OCI-LY1 (cell line): Measurements from ENCODE around the gene AP2S1.

Experiments
- EZH2 ChIP-seq: fragments of 200-600 bp; sonication (generic), shearing (Covaris generic); IDR thresholded peaks from 2 replicates; pipeline ENCODE4 v1.8.0; 2017; ENCODE audit warnings: borderline replicate concordance, mixed run types, mild to moderate bottlenecking, antibody characterized with exemption, low read length, moderate library complexity, mixed read lengths
- TF ChIP-seq, protein P1 (sequence below): fragments of 200-600 bp; sonication (generic), shearing (Covaris generic); IDR thresholded peaks from 2 replicates; pipeline ENCODE4 v1.5.1; 2017; ENCODE audit warnings: mild to moderate bottlenecking, antibody characterized with exemption, low read length, moderate library complexity, mixed read lengths

DNA sequence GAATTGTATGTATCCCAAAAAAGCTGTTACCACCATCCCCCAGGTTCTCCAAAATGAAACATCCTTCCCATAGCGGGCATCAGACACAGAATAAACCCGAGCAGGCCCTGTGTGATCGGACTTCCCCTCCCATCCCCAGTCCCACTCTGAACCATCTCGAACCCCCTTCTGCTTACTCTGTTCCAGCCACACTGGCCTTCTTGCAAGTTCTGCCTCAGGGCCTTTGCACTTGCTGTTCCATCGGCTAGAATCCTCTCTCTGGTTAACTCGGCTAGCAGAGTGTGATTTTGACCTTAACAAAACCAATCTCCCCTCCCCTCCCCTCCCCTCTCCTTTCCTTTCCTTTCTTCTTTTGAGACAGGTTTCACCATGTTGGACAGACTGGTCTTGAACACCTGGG is 15.7 kb downstream of the AP2S1 start:
- TF ChIP-seq, protein P1, sequence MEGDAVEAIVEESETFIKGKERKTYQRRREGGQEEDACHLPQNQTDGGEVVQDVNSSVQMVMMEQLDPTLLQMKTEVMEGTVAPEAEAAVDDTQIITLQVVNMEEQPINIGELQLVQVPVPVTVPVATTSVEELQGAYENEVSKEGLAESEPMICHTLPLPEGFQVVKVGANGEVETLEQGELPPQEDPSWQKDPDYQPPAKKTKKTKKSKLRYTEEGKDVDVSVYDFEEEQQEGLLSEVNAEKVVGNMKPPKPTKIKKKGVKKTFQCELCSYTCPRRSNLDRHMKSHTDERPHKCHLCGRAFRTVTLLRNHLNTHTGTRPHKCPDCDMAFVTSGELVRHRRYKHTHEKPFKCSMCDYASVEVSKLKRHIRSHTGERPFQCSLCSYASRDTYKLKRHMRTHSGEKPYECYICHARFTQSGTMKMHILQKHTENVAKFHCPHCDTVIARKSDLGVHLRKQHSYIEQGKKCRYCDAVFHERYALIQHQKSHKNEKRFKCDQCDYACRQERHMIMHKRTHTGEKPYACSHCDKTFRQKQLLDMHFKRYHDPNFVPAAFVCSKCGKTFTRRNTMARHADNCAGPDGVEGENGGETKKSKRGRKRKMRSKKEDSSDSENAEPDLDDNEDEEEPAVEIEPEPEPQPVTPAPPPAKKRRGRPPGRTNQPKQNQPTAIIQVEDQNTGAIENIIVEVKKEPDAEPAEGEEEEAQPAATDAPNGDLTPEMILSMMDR: no peak
- TF ChIP-seq EZH2: no peak
